Sigmoid colon (tissue), 4 donors: Measurements from ENCODE around the gene NAA80.

Experiments
- EP300 ChIP-seq, 4 donors: sonication (generic); formaldehyde crosslinking; IDR thresholded peaks; one replicate each; pipeline ENCODE4 v1.6.1; 2017; ENCODE audit warnings: antibody characterized with exemption in 4 of 4
- POLR2A ChIP-seq, 2 donors: fragments of 450-650 bp; IDR thresholded peaks; one replicate each; pipeline ENCODE4 v1.6.1; 2016; ENCODE audit warnings: antibody characterized with exemption in 2 of 2, mild to moderate bottlenecking in 2 of 2, moderate library complexity in 2 of 2
- POLR2AphosphoS5 ChIP-seq, 4 donors: sonication (generic); formaldehyde crosslinking; IDR thresholded peaks; one replicate each; pipeline ENCODE4 v1.6.1; 2017; ENCODE audit warnings: antibody characterized with exemption in 4 of 4
- TF ChIP-seq, protein P1 (sequence below), 4 experiments: fragments of 450-650 bp in 3 of 4; fragments of 200-600 bp in 1 of 4; IDR thresholded peaks; one replicate each; pipeline ENCODE4 v1.5.1; 2016 to 2019; ENCODE audit warnings: antibody characterized with exemption in 4 of 4, mild to moderate bottlenecking in 3 of 4, moderate library complexity in 2 of 4

DNA sequence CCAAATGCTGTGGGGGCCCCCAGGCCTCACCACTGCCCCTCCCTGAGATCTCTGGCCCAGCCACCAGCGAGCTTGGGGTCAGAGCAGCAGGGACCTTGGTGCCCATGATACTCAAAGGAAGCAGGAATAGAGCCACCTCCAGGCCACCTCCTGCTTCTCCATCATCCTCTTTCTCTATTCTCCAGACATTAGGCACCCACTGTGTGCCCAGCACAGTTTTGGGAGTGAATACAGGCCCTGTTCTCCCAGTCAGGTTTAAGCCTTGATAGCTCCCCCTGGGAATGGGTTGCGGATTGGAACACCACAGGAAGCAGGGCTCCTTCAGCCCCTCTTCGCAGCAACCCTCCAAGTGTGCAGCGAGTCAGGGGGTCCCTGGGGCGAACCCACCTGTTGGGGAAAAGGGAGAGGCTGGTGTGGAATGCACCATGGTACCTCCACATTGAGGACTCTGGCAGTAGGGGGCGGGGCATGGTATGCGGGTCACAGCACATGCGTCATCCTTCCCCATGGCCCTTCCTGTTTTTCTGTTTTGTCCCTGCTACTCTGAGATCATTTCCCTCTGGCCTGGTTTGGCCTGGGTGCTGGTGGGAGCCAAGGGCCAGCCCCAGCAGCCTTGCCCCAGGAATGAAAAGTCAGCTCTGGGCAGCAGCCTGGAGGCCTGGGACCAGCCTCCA lies 44.5 kb downstream of the NAA80 start:
- TF ChIP-seq, protein P1, sequence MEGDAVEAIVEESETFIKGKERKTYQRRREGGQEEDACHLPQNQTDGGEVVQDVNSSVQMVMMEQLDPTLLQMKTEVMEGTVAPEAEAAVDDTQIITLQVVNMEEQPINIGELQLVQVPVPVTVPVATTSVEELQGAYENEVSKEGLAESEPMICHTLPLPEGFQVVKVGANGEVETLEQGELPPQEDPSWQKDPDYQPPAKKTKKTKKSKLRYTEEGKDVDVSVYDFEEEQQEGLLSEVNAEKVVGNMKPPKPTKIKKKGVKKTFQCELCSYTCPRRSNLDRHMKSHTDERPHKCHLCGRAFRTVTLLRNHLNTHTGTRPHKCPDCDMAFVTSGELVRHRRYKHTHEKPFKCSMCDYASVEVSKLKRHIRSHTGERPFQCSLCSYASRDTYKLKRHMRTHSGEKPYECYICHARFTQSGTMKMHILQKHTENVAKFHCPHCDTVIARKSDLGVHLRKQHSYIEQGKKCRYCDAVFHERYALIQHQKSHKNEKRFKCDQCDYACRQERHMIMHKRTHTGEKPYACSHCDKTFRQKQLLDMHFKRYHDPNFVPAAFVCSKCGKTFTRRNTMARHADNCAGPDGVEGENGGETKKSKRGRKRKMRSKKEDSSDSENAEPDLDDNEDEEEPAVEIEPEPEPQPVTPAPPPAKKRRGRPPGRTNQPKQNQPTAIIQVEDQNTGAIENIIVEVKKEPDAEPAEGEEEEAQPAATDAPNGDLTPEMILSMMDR (IDR thresholded peaks at IDR 0.05) = no peak
- TF ChIP-seq POLR2A (IDR thresholded peaks at IDR 0.05) (no peak), POLR2AphosphoS5 (IDR thresholded peaks at IDR 0.05) (peak in 3 of 4 donors; percentile 16 to 66 (median 44)), EP300 (IDR thresholded peaks at IDR 0.05) (no peak)
